Measurements from ENCODE around the gene FLNA. TPM values are rescaled to one million over a fixed set of nuclear protein-coding genes. Genes with fewer than 3 reads are reported as not detected.

Gene FLNA
- total RNA-seq, 2 donors from 2014 or later = 84.2 to 741 TPM

DNA sequence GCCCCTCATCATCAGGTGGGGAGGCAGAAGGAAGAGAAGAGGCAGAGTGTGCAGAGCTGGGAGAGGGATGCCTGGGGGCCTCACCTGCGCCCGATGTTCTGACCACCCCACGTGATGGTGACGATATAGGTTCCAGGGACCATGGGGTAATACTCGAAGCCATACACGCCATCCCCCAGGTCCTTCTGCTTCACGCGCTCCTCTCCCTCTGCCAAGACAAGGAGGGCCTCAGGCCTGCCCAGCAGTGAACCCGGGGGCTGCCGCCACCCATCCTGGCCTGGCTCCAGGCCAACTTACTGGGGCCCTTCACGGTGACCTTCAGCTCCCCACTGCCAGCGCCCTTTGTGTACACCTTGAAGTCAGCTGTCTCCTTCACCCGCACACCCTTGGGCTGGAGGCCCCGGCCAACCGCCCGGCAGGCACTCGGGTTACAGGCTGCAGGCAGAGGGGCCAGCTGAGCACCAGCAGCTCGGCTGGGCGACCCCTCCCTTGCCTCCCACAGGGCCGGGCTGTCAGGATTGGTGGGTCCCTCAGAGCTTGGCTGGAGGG, 9.3 kb downstream of the FLNA start:
- intact Hi-C loops (cut with DNase I, micrococcal nuclease) = no loop called here
- ATAC-seq (no peak), DNase-seq (no peak)

DNA sequence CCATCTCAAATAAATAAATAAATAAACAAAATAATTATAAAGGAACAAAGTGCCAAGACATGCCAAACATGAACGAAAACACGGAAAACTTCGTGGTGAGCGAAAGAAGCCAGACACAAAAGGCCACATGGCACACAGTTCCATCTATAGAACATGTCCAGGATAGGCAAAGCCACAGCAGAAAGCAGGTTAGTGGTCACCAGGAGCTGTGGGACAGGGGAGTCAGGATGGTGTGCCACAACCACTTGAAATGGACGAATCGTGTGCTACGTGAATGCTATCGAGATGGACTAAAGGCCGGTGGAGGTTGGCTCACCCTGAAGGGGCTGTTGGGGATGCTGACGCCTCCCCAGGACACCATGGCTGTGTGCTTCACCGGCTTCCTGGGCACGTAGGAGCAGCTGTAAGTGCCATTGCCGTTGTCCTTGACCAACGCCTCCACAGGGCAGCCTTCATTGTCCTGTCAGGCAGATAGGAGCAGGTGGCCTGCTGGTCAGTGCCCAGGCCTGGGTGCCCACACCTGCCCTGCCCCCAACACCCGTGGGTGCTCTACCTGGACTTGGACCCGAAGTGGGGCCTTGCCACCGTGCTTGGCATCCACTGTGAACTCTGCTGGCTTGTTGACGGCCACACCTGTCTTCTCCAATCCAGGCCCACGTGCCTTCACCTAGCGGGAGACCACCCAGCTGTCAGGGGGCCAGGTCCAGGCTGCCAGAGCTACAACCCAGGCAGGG, 10.6 kb downstream of the FLNA start:
- DNase-seq (no peak), ATAC-seq (no peak)
- intact Hi-C loops (cut with DNase I, micrococcal nuclease) = no loop called here

DNA sequence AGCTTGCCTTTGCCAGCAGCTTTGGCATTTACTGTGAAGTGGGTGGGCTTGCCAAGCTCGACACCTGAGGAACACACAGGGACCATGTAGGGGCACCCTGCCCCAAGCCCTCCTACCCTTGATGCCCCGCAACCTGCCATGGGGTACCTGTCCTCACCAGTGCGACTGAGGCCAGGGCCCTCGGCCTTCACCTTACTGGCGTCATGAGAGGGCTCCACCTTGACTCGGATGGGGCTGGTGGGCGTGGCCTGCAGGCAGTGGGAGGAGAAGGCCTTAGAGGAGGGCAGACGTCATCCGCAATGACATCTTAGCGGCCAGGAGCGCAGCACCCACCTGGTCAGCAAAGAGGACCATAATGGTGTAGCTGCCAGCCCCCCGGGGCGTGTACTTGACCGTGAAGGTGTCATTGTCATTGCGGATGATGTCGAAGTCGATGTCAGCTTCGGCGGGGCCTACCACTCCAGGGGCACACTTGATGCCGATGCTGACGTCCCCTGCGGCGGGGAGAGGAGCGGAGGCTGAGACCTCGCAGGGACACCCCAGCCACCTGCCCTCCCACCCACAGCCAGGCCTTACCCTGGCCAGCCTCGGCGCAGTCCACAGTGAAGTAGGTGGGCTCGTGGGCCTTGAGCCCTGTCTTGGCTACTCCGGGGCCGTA, 12.2 kb downstream of the FLNA start:
- DNase-seq = no peak
- intact Hi-C loops (cut with DNase I, micrococcal nuclease) = no loop called here

DNA sequence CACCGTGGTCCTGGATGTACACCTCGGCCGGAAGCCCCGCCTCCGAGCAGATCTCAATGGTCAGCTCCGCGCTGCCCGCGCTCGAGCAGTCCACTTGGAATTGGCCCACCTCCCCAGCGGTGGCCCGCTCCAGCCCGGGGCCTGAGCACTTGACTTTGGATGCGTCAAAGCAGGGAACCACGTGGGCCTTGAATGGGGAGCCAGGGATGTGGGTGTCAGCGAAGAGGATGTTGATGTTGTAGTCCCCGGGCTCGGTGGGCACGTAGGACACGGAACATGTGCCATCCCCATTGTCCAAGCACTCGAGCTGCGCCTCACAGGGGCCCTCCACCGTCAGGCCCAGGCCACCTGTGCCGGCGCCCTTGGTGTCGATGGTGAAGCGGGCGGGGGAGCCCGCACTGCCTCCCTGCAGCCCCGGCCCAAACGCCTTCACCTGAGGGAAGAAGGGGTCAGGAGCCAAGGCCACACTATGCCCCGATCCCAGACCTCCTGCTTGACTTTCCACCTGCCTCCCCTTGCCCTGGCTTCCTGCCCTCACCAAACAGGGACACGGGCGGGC, 14.2 kb downstream of the FLNA start:
- no peak for ATAC-seq
- intact Hi-C loops (cut with DNase I, micrococcal nuclease) = no loop called here

More for the DNA sequence above, 12.2 kb downstream of the FLNA start:
- ATAC-seq = no peak

GRCh38 chrX:154359362-154360154, 14.9 kb downstream of the FLNA start:
- intact Hi-C loops (cut with DNase I, micrococcal nuclease) = no loop called here
- no peak for DNase-seq
- ATAC-seq = no peak

More for the DNA sequence above, 14.2 kb downstream of the FLNA start:
- DNase-seq = no peak

GRCh38 chrX:154358829-154359228, 15.6 kb downstream of the FLNA start:
- ATAC-seq = no peak
- no peak for DNase-seq
- intact Hi-C loops (cut with DNase I, micrococcal nuclease) = no loop called here

- DNase-seq (no peak), ATAC-seq (no peak)
Observed at GRCh38 chrX:154358011-154358410, 16.4 kb downstream of the FLNA start.

DNA sequence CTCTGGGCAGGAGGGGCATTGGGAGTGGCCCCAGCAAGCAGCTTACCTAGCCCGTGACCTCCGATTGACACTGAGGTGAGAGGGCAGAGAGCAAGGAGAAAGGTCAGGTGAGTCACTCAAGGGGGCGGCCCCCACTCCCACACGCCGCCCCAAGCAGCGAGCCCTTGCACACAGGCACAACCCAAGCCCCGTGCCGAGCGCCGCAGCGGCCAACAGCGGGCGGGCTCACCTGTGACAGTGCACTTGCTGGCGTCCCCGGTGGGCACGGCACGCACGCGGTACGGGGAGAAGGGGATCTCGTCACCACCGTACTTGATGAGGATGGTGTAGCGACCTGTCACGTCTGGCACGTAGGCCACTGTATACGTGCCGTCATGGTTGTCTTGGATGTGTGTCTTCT, 17.2 kb downstream of the FLNA start:
- ATAC-seq (no peak), DNase-seq (no peak)
- intact Hi-C loops (cut with DNase I, micrococcal nuclease) = no loop called here

More at GRCh38 chrX:154358011-154358410, 16.4 kb downstream of the FLNA start:
- intact Hi-C loops (cut with DNase I, micrococcal nuclease) = no loop called here

- intact Hi-C loops (cut with DNase I, micrococcal nuclease) = no loop called here
- no peak for DNase-seq
- no peak for ATAC-seq
Observed at GRCh38 chrX:154356596-154356995, 17.8 kb downstream of the FLNA start.

DNA sequence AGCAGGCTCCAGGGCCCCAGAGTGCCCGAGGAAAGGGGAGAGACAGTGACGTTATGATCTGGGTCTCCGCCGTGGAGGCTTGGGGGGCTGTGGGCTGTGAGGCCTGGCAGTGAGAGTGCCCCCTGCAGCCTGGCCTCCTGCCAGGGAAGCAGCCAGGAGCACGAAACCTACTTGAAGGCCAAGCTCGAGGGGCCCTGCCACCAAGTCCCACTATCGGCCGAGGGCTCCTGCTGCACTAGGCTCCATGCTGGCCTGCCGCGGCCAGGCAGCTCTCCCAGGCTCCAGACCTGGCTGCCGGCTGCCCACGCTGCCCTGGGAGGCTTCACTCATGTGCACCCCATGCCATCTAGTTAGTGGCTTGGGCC, 18.7 kb downstream of the FLNA start:
- intact Hi-C loops (cut with DNase I, micrococcal nuclease) = no loop called here
- DNase-seq = no peak
- no peak for ATAC-seq

- intact Hi-C loops (cut with DNase I, micrococcal nuclease) = no loop called here
- DNase-seq (no peak), ATAC-seq (no peak)
Observed at GRCh38 chrX:154355094-154355775, 19.2 kb downstream of the FLNA start.

DNA sequence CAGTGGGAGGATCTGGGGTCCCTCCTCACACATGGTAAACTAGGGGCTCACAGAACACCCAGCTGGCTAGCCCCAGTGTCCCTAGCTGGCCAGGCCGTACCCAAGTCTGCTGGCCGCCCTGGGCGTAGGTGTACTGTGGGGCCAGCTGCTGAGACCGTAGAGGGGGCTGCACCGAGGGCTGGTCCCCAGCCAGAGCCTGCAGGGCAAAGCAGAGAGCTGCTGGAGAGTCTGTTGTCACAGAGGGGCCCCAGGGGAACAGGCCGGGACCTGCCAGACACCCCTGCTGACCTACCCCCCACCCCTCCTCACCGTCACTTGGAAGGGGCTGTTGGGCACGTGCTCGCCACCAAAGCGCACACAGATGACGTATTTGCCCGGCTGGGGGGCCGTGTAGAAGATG, 19.9 kb downstream of the FLNA start:
- DNase-seq (no peak), ATAC-seq (no peak)
- intact Hi-C loops (cut with DNase I, micrococcal nuclease) = no loop called here

- ATAC-seq (no peak), DNase-seq (no peak)
- intact Hi-C loops (cut with DNase I, micrococcal nuclease) = no loop called here
Observed at GRCh38 chrX:154354013-154354412, 20.4 kb downstream of the FLNA start.

DNA sequence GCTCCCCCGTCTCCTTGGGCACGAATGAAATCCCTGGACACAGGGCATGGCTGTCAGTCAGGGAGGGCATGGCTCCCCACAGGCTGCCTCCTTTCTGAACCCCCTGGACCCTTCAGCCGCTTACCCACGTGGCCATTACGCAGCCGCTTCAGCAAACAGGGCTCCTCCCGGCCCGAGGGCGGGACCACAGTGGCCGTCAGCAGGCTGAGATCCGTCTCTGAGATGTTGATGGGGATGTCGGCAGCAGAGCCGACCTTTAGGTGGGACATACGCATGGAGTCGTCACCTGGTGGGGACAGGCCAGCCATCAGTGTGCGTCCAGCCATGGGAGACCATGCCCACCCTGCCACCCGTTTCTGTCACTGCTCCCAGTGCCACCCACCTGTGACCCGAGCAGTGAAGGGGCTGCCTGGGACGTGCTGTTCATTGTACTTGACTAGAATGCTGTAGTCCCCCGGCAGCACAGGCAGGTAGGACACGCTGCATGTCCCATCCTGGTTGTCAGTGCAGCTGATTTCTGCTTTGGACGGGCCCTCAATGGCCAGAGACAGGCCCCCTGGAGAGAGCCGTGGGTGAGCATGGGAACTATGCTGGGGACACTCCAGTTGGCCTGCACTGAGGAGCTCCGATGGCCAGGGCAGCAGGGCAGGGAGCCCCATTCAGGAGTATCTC, 21.1 kb downstream of the FLNA start:
- intact Hi-C loops (cut with DNase I, micrococcal nuclease) = no loop called here
- no peak for DNase-seq

DNA sequence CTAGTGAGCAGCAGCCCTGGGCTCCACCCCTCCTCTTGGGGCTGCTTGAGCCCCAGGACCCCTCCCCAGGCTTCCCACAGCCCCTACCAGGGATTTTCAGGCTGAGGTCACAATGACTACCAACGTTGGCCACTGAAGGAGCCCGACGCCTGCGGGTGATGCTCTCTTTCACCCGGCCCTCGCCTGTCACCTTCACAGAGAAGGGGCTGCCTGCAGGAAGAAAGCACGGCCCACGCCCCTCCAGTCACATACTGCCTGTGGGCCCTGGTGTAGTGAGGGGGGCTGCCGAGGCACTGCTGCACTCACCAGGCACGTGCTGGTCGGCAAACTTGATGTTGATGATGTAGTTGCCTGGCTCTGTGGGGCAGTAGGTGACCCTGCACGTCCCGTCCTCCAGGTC, 22.0 kb downstream of the FLNA start:
- ATAC-seq = no peak
- intact Hi-C loops (cut with DNase I, micrococcal nuclease) = no loop called here
- DNase-seq = no peak

More for the DNA sequence above, 21.1 kb downstream of the FLNA start:
- no peak for ATAC-seq

DNA sequence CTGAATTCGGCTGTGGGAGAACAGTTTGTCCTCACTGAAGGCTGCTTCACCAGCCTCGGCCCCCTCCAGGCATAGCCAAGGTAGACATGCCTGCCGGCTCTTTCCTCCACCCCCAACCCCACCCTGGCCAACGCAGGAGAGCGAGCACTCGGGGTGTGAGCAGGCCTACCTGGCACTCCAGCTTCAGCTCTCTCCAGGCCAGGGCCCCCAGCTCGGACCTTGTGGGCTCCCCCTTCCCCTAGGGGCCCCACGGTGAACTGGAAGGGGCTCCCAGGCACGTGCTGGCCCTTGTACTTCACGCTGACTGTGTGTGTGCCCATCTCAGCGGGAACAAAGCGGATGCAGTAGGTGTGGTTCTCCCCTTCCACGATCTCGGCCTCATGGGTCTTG, 22.4 kb downstream of the FLNA start:
- DNase-seq (no peak), ATAC-seq (no peak)
- intact Hi-C loops (cut with DNase I, micrococcal nuclease) = no loop called here

DNA sequence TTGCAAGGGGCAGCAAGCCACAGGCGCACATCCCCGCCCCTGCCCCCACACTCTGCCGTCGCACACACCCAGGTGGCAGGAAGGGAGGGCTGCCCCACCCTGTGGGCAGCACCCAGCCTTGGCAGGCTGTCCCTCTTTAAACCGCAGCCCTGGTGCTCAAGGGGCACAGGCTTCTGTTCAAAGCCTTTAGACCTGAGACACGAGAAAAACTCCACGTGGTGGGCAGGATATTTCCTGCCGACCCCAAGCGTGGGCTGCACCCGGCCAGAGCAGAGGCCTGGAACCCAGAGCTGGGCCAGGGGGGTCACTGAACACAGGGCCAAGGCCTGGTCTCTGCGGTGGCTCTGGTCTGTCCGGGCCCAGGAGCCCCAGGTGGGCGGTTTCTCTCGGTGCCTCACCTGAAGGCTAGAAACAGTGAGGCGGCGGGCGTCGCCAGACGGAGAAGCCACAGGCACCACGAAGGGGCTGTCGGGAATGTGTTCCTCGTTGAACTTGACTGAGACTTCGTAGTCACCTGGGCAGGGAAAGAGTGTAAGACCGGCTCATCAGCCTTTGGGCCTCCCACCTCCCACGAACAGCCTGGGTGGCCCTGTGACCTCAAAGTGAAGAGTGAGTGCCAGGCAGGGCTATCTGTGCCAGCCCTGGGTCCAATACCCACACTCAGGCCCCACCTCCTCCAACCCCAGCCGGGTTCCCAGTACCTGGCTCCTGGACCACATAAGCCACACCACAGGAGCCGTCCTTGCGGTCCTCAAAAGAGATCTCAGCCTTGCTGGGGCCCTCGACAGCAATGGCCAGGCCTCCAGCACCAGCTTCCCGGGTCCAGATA, 23.0 kb downstream of the FLNA start:
- peak; percentile 58 to 63 for DNase-seq
- peak; percentile 88 for ATAC-seq
- intact Hi-C loops (cut with DNase I, micrococcal nuclease) = no loop called here
